Measurements from ENCODE around the gene KCTD2. TPM values are rescaled to one million over a fixed set of nuclear protein-coding genes. Genes with fewer than 3 reads are reported as not detected.
"Not testable (repeated sequence)": the region's sequence is repeated elsewhere in the genome, so short reads cannot be mapped to it uniquely, and the experiment has no call there.

Gene KCTD2
- total and polyA plus RNA-seq, 2 experiments from 2014 or later: 12.7 to 19.1 TPM

DNA sequence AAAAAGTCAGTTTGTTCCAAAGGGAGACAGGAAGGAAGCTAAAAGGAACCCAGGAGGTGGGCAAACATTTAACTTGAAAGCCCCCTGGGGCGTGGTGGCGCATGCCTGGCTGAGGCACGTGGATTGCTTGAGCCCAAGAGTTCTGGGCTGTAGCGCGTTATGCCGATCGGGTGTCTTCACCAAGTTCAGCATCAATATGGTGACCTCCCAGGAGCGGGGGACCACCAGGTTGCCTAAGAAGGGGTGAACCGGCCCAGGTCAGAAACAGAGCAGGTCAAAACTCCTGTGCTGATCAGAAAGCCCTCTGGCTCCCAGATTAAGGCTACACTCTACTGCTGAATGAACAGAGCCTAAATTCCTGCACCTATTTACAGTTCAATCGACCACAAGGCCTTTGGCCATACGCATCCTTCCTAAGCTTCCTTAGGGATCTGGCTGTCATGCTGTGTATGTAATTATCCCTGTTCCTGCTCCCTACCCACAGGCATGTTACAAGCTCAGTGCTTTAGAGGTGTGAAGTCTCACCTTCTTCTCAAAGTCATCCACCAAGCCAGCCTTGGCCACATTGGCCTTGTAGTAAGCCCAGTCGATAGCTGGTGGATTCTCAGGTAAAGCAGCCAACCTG lies 5.3 kb upstream of the KCTD2 start:
- no peak for TF ChIP-seq EZH2phosphoT487 (IDR thresholded peaks at IDR 0.05; ENCODE audit: low read depth, severe bottlenecking, unreplicated experiment)
- no peak for TF ChIP-seq EZH2 (IDR thresholded peaks at IDR 0.05; ENCODE audit: borderline replicate concordance)
- no peak for TF ChIP-seq CTCF (IDR thresholded peaks at IDR 0.05; ENCODE audit: poor library complexity)
- WGBS (ENCODE audit: low lambda C conversion rate, missing lambda C conversion rate): 88% methylated on average over 12 of the region's 12 CpGs
- H3K36me3 ChIP-seq (replicated peaks; ENCODE audit: insufficient read depth, low read depth): no peaks in the 10 kb centered on the region
- H3K9me2 ChIP-seq (replicated peaks; ENCODE audit: insufficient read depth): no peaks in the 10 kb centered on the region
- no peak for DNase-seq (ENCODE audit: low spot score)
- peaks cover 5% of the 10 kb centered on the region for H3K4me1 ChIP-seq (ENCODE audit: insufficient read depth)
- no peaks in the 10 kb centered on the region for H3K27me3 ChIP-seq
- H3K4me2 ChIP-seq: no peak overlapping the region
- peaks cover 21% of the 10 kb centered on the region for H3K79me2 ChIP-seq
- no peaks in the 10 kb centered on the region for H4K20me1 ChIP-seq (ENCODE audit: insufficient read depth, poor library complexity, severe bottlenecking)
- H3K9me3 ChIP-seq (ENCODE audit: low read depth): no peaks in the 10 kb centered on the region
- no peak overlapping the region for H3K4me3 ChIP-seq
- H2AFZ ChIP-seq: no peak overlapping the region
- H3K27ac ChIP-seq: no peak overlapping the region

- not testable (repeated sequence) for H3K36me3 ChIP-seq (replicated peaks; ENCODE audit: insufficient read depth, low read depth)
Measured at GRCh38 chr17:75043789-75044188, 3.2 kb upstream of the KCTD2 start.

GRCh38 chr17:75044716-75045115 lies 2.3 kb upstream of the KCTD2 start:
- H3K36me3 ChIP-seq (replicated peaks; ENCODE audit: insufficient read depth, low read depth): no peaks in the 10 kb centered on the region
- peaks cover 42% of the 10 kb centered on the region for H3K79me2 ChIP-seq
- H3K9me2 ChIP-seq (replicated peaks; ENCODE audit: insufficient read depth): no peaks in the 10 kb centered on the region
- DNase-seq (ENCODE audit: low spot score): no peak
- H2AFZ ChIP-seq: no peak overlapping the region
- H3K9me3 ChIP-seq (ENCODE audit: low read depth): no peaks in the 10 kb centered on the region
- H4K20me1 ChIP-seq (ENCODE audit: insufficient read depth, poor library complexity, severe bottlenecking): no peaks in the 10 kb centered on the region
- H3K27me3 ChIP-seq: no peaks in the 10 kb centered on the region
- H3K4me3 ChIP-seq: no peak overlapping the region
- H3K4me1 ChIP-seq (ENCODE audit: insufficient read depth): peaks cover 10% of the 10 kb centered on the region
- WGBS (ENCODE audit: low lambda C conversion rate, missing lambda C conversion rate): 64% methylated on average over 7 of the region's 7 CpGs
- no peak overlapping the region for H3K27ac ChIP-seq
- H3K4me2 ChIP-seq: no peak overlapping the region
- TF ChIP-seq EZH2 (IDR thresholded peaks at IDR 0.05; ENCODE audit: borderline replicate concordance): no peak
- no peak for TF ChIP-seq CTCF (IDR thresholded peaks at IDR 0.05; ENCODE audit: poor library complexity)
- no peak for TF ChIP-seq EZH2phosphoT487 (IDR thresholded peaks at IDR 0.05; ENCODE audit: low read depth, severe bottlenecking, unreplicated experiment)

More at GRCh38 chr17:75043789-75044188, 3.2 kb upstream of the KCTD2 start:
- peaks cover 33% of the 10 kb centered on the region for H3K79me2 ChIP-seq
- not testable (repeated sequence) for H3K4me3 ChIP-seq; H3K4me2 ChIP-seq; H3K27me3 ChIP-seq; H2AFZ ChIP-seq; H3K27ac ChIP-seq; H4K20me1 ChIP-seq (ENCODE audit: insufficient read depth, poor library complexity, severe bottlenecking); DNase-seq (ENCODE audit: low spot score); H3K9me3 ChIP-seq (ENCODE audit: low read depth); H3K4me1 ChIP-seq (ENCODE audit: insufficient read depth); H3K9me2 ChIP-seq (replicated peaks; ENCODE audit: insufficient read depth)
- WGBS (ENCODE audit: low lambda C conversion rate, missing lambda C conversion rate): 86% methylated on average over 5 of the region's 5 CpGs

GRCh38 chr17:75045946-75046406 lies 1.0 kb upstream of the KCTD2 start:
- H3K27me3 ChIP-seq; H4K20me1 ChIP-seq (ENCODE audit: insufficient read depth, poor library complexity, severe bottlenecking); H3K9me3 ChIP-seq (ENCODE audit: low read depth); H3K36me3 ChIP-seq (replicated peaks; ENCODE audit: insufficient read depth, low read depth); DNase-seq (ENCODE audit: low spot score); H3K9me2 ChIP-seq (replicated peaks; ENCODE audit: insufficient read depth): not testable (repeated sequence)
- peak overlapping the region; percentile 64 for H2AFZ ChIP-seq
- H3K4me3 ChIP-seq: peak overlapping the region; percentile 63
- peak overlapping the region; percentile 88 for H3K4me2 ChIP-seq
- H3K27ac ChIP-seq: peak overlapping the region; percentile 94
- WGBS (ENCODE audit: low lambda C conversion rate, missing lambda C conversion rate): 8% methylated on average over 25 of the region's 25 CpGs
- peaks cover 52% of the 10 kb centered on the region for H3K79me2 ChIP-seq
- peaks cover 10% of the 10 kb centered on the region for H3K4me1 ChIP-seq (ENCODE audit: insufficient read depth)

All from hepatocyte (in vitro differentiated cells).